GM19193 (cell line): ENCODE data around the gene GRIN2A.

Experiments
- POLR2A ChIP-seq: IDR thresholded peaks from 4 replicates; pipeline ENCODE4 v1.6.1; 2011; ENCODE audit not compliant: insufficient read depth, insufficient read length; ENCODE audit errors: extremely low read depth

GRIN2A gene

DNA sequence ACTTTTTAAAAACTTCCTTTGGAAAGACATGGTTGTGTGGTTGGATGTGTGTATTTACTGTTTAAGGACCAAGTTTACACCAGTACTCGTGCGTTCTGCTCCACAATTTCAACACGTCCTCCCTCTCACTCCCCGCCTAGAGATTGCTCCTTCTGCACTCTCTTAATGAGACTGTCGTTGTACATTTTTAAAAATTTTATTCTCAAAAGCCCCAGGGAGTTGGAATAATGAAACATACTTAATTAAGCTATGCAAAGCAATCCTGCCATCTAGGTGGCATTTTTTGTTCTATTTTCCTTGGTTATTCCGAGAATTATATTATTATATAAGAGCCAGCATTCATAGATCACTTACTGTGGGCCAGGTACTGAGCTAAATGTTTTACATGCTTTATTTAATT is 264.5 kb downstream of the GRIN2A start:
- no peak for TF ChIP-seq POLR2A

DNA sequence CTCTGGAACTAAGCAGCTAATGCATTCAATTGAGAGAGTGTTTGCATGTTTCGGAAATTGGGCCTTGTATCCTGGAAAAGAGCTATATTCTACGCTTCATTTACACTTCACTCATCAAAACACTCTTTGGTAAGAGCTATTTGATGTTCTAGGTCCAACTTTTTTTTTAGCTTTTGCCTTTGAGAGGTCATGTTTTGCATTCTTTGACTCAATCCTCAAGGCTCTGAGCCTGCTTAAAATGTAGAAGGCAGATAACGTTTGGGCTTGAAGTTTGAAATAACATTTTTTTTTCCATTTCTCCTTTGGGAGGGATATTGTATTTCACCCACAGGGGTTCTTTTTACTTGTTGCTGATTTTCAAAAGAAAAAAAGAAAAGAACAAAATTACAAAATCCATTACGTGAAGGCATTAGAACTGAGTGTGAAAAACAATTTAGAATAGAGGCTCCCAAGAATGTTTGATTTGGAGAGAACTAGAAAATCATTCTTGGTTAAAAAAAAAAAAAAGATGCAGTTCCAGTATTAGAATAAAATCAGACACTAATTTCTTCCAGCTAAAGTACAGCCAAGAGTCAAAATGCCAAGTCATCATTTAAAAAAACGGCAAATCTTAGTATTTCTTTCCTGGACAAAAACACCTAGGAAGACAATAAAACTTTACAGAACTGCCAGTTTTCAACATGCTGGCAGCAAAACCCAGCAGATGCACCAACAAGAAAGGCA is 268.5 kb downstream of the GRIN2A start:
- no peak for TF ChIP-seq POLR2A

DNA sequence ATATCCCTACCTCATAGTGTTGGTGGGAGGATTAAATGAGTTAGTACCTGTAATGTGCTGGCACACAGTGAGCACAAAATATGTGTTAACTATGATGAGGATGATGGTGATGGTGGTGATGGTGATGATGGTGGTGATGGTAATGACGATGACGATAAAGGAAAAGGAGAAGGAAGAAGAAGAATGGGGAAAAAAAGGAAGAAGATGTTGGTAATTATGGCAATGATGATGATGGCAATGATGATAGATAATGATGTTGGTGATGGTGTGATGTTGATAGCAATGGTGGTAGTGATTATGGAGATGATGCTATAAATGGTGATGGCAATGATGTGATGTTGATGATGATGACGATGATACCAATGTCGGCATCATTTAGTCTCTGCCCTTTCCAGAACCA is 270.2 kb downstream of the GRIN2A start:
- no peak for TF ChIP-seq POLR2A

DNA sequence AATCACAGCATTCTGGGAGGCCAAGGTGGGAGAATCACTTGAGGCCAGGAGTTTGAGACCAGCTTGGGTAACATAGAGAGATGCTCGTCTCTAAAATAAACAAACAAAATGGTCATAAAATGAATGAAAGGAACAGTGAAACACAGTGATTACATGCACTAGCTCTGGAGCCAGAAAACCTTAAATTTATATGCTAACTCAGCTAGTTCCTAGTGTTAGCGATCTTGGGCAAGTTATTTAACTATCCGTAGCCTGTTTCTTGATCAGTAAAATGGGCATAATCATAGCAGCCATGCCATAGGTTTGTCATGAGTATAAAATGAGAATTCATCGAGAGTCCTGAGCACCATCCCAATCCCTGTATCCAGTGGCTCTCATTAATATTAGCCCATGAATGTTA is 271.0 kb downstream of the GRIN2A start:
- TF ChIP-seq POLR2A: no peak

DNA sequence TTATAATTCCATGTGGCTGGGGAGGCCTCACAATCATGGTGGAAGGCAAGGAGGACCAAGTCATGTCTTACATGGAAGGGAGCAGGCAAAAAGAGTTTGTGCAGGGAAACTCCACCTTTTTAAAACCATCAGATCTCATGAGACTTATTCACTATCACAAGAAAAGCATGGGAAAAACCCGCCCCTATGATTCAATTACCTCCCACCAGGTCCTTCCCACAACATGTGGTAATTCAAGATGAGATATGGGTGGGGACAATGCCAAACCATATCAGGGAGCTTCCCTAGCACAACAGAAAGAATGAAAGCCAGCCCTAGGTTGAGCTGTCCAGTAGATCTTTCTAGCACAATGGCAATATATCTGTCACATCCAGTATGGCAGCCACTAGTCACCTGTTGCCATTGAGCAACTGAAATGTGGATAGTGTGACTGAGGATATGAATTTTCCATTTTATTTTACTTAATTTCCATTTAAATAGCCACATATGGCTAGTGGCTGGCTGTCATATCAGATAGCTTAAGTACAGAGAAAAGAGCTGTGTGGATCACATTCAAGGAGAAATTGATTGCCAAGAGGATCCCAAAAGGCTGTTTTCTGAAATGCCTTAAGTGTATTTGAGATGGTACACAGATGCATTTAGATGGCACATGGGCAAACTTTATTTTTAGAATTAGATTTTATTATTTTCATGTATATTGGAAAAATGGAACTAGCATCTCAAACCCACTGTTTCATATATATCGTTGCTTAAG is 273.0 kb downstream of the GRIN2A start:
- TF ChIP-seq POLR2A: no peak

DNA sequence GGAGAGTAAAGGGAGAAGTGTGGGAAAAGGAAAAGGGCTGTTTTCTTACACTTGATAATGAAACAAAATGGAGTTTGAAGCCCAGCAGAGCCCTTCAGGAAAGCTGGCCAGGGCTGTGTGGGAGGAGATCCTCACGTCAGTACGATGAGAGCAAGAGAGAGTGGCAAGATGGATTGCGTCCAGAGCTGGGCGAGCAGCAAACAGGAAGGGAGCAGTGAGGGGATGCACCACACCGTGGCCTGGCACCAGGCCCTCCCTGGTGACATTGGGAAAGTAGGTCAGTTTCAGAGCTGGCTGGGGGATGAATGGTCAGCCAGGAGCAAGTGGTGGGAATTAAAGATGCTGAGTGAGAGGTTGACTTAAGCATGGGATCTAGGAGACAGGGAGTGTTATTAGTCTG is 273.6 kb downstream of the GRIN2A start:
- no peak for TF ChIP-seq POLR2A

DNA sequence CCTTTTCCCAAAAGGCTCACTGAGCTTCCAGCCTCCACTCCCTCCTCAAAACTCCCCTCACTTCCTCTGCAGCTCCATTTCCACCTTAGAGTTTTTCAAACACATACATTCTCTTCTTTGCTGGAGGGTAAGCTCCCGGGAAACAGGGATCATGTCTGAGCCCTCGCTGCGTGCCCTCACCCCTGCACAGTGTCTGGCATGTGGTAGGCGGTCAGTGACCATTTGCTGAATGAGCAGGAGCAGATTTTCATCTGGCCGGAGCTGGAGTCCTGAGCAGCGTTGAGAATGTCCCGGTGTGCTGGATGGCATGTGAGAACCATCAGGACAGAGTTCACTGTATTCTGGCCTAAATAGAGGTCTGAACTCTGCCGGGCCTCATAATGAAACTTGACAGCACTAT is 274.5 kb downstream of the GRIN2A start:
- no peak for TF ChIP-seq POLR2A

DNA sequence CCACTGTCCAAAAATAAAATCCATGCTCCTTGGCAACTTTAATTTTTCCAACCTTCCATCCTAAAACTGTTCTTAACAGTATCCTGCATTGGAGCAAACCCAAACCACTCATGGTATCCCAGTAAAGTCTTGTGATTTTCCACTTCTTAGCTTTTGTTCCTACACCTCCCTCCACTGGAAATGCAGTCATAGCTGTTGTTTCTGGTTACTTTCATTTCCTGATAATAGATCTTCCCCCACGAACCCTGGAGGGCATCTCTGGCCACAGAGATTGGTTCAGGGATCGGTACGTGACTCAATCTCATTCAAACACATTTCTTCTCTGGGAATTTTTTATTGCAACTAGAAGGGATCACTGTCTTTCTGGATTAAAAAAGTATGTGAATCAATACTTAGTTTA is 276.0 kb downstream of the GRIN2A start:
- no peak for TF ChIP-seq POLR2A

DNA sequence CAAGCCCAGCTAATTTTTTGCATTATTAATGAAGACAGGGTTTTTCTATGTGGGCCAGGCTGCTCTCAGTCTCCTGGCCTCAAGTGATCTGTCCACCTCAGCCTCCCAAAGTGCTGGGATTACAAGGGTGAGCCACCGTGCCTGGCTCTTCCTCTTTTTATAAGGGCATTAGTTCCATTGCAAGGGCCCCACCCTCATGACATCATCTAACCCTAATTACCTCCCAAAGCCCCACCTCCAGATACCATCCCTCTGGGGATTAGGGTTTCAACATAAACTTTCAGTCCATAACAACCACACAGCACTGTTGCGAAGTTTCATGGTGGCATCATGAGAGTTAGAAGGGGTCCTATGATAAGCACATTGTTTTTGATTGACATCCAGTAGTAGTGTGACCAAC is 277.7 kb downstream of the GRIN2A start:
- no peak for TF ChIP-seq POLR2A

DNA sequence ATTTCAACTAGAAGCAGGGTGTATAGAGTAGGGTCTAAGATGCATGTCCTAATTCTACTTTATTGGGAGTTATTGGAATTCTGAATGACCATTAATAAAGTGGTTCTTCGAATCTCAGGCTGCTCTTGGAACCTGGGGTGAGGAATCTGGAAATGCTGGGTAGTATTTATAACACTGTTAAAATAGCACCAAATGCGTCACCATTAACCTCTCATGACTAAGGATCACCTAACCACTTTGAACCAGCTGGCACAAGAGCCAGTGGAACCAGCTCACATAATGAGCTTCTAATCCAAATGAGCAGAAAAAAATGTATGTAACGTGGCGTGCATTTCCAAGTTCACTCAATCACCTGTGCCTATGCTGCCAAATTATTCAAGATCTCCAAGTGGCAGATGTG is 281.7 kb downstream of the GRIN2A start:
- TF ChIP-seq POLR2A: no peak

DNA sequence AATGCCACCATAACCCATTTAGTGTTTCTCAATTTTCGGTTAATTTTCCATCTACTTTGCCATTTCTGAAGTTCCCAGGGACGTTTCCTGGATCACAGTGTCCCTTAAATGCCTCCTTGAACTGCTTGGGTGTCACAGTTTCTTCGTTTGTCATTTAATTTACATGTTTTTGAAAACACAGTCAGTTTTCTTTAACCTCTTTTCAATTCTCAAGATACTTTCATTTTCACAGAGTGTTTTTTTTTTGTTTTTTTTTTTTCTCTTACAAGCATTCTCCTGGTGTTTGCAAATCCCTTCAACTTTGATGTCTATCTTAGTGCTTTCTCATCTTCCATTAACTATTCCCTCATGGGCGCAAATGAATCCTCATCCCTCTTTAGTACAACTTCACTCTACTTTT is 283.7 kb downstream of the GRIN2A start:
- TF ChIP-seq POLR2A: no peak

DNA sequence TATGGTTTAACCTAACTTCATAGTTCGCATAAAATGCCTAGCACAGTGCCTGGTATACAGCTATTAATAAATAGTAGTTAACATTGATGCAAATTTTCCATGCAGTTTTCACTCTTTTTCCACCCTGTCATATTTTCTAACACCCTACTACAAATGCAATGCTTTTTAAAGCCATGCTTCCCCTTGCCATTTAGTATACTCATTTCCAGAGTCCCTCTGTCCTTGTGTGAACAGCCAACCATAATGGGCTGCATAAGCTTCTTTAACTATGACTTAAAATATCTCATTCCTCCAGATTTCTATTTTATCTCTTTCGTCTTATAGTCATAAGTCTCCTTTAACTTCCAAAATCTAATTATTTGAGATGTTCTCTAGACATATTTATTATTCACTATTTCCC is 284.1 kb downstream of the GRIN2A start:
- TF ChIP-seq POLR2A: no peak

DNA sequence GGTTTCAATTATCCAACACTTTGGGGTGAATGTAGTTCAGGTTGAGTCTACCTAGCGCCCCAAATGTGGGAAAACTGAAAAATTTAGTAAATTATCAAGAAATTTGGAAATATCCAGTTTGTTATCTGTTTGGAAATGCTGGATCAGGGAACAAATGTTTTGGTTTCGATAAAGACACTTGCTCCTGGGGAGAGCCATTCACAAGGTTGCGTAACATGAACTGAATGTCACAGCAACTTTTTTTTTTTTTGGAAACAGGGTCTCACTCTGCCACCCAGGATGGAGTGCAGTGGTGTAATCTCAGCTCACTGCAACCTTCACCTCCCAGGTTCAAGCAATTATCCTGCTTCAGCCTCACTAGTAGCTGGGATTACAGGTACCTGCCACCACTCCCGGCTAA is 286.4 kb downstream of the GRIN2A start:
- TF ChIP-seq POLR2A: no peak

DNA sequence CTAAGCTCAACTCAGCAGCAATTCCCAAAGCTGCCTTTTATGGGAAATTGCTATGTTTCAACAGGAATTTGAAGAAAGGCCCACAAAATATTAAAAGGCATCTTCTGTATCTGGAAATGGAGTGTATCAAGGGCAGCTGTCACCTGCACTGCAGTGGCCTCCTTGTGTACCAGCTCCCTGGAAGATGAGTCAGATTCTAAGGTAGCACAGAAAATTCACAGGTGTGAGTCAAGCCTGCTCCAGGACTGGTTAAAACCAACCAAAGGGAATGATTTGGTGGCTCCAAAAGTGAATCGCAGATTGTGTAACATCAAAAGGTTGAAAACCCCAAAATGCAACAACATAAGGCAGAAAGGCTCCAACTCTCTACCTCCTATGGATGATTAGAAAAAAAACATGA is 296.4 kb downstream of the GRIN2A start:
- TF ChIP-seq POLR2A: no peak

DNA sequence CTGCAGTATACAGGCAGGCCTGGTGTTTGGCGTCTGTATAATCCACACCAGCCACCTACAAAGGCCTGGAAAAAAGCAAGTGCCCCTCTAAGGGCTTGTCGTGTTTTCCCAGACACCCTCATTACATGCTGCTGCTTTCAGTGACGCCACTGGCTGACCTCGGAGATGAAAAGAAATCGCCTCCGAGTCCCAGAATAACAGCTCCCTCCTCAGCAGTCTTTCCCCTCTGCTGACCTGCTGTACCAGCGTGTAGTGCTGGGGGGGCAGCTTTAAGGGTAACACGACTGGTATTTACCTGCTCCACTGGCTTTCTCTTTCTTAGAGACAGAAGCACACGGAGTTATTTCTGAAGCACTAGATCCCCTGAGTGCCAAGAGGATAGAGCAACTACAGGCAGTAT is 296.8 kb downstream of the GRIN2A start:
- no peak for TF ChIP-seq POLR2A

DNA sequence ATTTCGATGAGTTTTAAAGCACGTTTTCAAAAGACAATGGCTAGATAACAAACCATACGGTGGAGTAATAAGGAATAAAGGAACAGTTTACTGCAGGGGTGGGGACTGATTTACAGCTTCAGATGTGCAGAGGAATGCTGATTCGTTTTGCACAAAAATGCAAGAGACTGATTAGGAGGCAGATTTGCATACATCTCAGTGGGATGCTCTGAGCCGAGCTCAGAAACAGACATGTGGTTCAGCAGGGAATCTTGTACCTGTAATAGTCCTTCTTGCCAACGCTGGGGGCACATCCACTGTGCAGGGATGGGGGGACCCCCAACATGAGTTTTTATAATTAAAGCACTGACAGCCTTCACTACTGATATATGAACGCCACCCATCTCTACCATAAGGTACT is 308.0 kb downstream of the GRIN2A start:
- no peak for TF ChIP-seq POLR2A

DNA sequence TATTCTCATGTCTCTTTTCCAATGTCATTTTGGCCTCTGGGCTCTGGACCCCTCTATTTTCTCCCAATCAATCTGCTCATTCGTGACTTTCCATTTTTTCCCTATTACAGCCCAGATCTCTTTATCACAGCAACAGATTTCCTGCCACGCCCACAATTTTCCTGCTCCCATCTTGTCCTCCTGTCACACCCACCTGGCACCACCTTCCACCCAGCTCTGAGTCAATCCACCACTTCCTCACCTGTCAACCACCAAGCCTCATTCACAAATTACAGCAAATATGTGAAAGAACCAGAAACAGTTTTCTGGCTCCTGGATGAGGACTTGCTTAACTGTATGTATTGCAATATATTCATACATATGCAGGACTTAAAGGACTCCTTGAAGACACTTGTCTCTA is 311.3 kb downstream of the GRIN2A start:
- no peak for TF ChIP-seq POLR2A

DNA sequence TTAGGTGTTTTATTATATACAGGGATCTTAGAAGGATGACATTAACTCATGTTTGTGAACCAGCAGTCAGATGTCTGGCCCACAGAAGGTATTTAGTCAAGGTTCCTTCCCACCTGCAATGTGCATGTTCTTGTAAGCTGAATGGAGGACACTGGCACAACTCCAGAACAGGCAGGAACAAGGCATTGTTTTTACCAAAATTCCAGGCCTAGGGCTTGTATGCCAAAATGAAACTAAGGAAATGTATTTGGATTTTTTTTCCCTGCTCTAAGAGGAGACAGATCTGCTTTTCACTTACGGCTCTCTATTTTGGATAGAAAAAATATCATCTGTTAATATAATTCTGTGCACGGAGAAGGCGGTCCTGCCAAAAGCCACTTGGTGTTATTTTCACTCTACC is 312.5 kb downstream of the GRIN2A start:
- no peak for TF ChIP-seq POLR2A
